ENCODE data around the gene AADAT.

Gene AADAT

DNA sequence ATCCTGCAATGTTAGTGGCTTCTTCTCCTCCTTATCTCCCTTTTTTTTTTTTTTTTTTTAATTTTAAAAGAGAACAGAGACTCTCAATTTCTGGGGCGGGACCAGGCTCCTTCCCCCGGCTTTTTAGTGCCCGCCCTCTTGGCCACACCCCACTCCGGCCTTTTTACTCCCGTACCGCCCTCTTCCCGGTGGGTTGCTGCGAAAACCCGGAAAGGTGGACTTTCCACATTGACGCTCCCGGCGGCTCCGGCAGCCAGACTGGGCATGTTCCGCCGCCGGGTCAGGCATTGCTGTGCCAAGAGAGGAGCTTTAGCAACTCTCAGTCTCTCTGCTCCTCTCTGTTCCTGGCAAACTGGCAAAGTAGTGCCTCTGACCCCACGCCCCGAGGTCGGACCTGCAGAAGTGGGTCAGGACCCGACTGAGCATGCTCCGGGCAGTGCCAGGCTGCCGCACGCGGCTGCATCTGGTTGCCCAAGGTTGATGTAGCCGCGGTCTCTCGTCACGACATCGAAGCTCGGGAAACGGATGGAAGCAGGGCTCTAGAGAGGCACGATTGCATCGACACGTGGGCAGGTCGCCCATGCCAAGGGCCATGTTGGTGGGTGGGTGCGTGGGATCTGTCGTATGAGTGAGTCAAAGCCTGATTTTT lies 62.5 kb downstream of the AADAT start:
- peak; percentile 82 for DNase-seq

DNA sequence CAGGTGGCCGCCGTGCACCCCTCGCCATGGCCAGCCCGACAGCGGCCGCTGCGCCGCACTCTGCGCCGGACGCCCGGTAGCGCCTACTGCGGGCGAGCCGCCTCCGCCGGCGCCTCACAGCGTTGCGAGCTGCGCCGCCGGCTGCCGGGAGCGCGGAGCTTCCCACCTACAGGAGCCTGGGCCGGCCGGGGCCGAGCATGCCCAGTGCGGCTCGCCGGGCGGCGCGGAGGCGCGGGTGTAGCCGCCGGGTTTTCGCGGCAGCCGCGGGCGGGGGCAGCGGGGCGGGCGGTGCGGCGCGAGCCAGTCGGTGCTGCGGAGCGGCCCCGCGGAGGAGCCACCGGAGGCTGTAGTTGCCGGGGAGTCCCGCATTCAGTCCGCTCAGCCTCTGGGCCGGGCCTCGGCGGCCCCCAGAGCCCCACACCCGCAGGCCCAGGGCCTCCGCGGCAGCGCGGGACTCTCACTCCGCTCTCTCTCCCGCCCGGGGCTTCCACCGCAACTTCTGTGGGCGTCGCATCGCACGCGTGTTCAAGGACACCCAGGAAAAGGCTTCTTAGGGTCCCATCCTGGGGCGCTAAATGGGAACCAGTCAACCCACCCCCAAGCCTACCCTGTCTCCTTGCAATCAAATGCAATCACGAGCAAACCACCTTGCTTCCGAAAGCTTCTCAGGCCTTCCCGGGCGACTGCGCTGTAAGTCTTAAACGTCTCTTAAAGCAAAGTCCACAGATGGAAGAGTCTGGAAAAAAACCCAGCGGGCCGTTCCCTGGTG lies 63.3 kb downstream of the AADAT start, which contains the start of gene MFAP3L:
TSS of gene MFAP3L (minus strand) at position 143 of the 769 bp plus-strand sequence. CDS start 20,518 bp downstream, outside the sequence.
- DNase-seq, result peak; percentile 27

DNA sequence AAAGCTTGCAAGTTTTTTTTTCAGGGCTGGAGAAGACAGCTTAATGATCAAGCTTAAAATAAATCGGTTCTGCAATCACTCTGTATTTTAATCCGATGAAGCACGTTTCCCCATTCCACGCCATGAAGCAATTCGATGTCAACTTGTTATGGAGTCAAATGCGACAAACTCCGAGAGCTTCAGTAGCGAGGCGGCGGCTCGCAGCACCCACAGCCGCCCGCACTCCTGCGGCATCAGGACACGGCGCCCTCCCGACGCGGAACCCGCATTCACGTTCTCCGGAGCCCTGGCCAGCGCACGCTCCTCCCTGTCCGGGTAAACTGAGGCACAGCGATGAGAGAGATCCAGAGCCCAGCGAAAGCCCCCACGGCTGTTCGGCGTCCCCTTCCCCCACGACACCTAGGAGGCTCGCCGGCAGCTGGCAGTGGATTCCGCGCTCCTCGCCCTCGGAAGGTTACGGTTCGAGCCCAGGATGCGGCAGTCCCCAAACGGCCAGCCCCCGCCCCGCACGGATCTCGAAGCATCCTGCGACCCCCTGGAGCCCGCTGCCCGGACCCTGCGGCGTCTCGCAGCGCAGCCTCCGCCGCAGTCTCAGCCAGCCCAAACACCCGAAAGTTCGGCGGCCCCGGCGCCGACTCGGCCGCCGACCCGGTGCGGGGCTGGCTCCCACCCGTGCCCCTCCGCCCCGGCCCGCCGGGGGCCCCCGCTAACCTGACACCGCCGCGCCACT lies 64.1 kb downstream of the AADAT start:
- no peak for DNase-seq

DNA sequence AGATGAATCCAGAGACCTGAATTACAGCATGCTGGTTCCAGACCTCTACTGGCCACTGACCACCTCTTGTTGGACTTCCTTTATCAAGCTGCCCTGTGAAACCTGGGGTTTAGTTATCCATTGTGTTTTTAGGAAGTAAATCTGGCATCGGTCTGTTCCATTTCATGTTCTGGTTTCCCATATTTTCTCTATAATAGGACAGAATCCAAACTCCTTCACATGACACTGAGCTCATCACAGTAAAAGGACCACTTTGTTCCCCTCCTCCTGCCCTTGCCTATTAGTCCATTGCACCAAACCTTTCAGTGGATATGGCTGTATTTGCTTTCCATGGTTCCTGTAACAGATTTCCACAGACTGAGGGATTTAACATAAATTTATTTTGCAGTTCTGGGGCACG lies 67.5 kb downstream of the AADAT start:
- no peak for DNase-seq

DNA sequence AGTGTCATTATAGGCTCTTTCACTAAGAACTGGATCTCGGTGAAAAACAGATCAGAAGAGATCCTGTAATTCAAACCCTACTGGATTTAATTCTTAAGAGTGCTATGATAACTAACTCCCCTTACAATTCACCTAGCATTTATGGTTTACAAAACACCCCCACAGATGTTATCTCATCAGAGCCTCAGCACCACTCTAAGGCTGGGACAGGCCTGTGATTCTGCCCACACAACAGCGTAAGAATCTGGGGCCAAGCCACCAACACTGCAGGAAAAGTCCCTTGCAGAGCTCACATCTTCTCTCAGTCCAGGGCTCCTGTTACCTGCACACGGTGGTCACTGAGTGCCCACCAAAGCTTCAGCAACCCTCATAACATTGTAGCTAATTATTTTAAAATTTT lies 72.5 kb downstream of the AADAT start:
- no peak for DNase-seq

DNA sequence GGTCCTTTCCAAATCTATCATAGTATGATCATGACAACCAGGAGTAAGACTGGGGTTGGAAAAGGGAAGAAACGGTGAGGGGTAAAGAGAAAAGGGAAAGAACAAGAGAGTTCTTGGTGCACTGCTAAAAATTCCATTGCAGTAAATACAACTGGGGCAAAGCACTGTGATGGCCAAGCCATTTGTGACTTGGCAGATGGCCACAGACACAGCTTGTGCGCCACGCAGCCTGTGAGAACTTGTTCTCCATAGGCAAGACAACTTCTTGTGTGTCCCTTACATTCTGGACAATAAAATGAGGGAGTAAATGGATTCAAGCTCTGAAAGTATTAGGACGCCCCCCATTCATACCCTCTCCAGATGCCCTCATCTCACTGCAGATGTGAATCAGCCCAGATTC lies 74.5 kb downstream of the AADAT start:
- no peak for DNase-seq

DNA sequence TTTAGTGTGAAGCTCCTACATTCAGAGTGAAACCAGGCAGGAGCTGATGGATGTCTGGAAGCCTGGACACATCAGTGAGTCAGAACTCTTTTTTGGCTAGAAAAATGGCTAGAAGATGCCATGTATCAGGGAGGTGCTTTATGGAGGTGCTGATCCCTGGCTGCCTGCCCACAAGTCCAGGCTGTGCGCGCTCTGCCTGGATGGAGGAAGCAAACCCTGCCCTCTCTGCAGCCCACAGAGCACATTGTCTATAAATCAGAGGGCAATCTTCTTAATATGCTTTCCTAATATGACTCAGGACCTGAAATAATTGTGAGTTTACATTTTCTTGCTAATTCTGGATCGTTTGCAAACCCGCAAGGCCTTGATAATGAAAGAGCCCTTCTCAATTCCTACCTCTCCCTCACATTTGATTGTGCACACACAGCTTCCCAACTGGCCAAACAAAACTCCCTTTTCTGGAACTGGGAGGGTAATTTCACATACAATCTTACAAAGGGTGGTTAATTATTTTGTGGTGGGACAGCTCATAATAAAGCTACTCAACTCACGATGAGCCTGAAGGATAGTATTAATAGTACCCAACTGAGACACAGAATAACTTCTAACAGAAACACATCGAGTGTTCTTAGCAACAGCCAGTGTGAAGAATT lies 75.3 kb downstream of the AADAT start:
- no peak for DNase-seq

DNA sequence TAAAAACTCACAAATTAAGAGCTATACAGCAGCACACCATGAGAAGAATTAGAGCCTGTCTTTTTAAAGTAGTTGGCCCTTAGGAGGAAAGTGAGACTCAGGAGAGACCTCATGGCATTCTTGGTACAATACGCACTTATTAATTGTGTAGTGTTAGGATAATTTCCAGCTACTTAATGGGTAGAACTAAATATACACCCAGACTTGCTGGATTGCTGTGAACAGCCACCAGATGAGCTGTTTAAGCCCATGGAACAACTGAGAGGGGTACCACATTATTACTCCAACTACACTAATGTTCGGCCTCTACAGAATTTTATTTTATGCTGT lies 77.2 kb downstream of the AADAT start:
- no peak for DNase-seq

DNA sequence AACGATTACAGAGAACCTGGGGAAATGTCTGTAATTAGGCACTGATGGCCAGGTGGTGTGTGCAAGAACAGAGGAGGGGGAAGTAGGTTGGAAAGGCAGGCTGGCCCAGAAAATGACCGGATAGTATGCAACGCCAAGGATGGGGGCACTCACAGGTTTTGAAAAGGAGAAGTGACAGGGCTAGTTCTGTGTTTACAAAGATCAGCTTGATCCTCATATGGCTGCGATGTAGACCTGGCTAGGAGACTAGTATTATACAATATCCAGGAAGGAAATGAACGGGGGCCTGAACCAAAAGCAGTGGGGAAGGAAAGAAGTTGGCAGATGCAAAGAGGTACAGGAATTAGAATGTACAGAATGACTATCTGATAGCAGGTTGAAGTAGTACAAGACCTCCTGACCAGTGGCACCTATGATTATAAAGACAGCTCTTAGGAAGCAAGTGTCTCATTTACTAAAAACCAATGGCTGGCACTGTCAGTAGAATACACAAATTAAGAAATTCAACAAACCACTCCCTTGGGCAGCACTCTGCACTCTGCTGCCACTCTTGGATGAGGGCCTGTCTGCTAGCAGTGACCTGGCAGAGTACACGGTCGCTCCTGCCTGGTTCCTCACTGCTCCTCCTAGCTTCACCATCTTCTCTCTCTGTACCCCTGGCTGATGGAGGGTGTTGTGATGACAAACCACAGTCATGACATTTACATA lies 77.7 kb downstream of the AADAT start:
- DNase-seq, result no peak

All from NCI-H510A treated with DMSO at 0.1 percent for 48 hours (cell line).